ENCODE measurements around the gene ZNF526. TPM values are rescaled to one million over a fixed set of nuclear protein-coding genes. Genes with fewer than 3 reads are reported as not detected.

ZNF526 gene
- total and polyA plus RNA-seq, 9 of the 15 experiments (the other 6 are each of a cell fraction or from before 2014, with no cell fraction given): 1.3 to 17.9 (median 6.2) TPM

DNA sequence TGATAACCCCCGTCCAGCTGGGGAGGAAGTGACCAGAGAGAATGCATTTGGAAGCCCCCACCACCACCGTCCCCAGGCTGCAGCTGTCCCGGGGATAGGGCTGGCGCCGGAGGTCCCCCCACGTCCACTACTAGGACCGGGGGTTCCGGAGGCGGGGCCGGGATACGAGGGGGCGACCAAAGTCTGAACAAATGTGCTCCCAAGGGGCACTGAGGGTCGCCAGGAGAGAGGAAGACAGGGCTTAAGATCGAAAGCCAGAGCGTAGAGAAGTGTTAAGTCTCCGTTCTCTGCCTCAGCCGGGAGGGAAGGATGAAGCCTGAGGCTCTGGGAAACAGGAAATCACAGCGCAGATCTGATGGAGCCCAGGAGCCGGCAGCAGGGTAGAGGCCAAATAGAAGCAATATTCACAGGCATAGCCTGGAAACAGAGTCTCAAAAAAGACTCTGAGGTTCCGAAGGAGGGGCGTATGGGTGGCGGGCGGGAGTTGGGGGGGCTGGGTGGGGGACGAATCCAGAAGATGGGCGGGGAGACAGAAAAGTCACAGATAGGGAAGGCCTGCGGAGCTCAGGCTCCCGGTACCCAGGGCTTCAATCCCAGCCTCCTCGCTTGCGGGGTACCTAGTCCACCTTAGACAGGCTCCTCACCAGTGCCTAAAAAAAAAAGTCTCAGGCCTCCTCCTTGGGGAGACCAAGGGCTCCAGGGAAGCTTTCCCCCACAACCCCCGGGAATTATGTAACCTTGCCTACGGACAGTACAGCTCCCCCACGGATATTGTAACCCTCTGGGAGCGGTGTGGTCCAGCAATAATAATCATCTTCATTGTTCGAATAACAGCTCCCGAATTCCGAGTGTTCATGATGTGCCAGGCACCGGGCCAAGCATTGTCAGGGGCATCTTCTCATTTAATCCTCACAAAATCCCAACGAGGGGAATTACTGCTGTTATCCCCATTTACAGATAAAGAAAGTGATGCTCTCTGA is 35.9 kb downstream of the ZNF526 start (continued):
- TF ChIP-seq, protein P1, sequence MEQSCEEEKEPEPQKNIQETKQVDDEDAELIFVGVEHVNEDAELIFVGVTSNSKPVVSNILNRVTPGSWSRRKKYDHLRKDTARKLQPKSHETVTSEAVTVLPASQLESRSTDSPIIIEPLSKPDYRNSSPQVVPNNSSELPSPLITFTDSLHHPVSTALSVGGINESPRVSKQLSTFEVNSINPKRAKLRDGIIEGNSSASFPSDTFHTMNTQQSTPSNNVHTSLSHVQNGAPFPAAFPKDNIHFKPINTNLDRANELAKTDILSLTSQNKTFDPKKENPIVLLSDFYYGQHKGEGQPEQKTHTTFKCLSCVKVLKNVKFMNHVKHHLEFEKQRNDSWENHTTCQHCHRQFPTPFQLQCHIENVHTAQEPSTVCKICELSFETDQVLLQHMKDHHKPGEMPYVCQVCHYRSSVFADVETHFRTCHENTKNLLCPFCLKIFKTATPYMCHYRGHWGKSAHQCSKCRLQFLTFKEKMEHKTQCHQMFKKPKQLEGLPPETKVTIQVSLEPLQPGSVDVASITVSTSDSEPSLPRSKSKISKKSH (CRISPR knock-in tag; IDR thresholded peaks at IDR 0.05): no peak
- TF ChIP-seq RUNX1 (IDR thresholded peaks at IDR 0.05; ENCODE audit: low read depth): no peak
- no peak for TF ChIP-seq ATF1 (CRISPR knock-in tag; IDR thresholded peaks at IDR 0.05)
- TF ChIP-seq ATF1 (tag; IDR thresholded peaks at IDR 0.05): no peak
- 0 out of 4 replicates have a peak, but pooled peaks of 1 of the 2 experiments have one; percentile 34 for TF ChIP-seq HDAC1 (IDR thresholded peaks at IDR 0.05)
- TF ChIP-seq, protein P2, sequence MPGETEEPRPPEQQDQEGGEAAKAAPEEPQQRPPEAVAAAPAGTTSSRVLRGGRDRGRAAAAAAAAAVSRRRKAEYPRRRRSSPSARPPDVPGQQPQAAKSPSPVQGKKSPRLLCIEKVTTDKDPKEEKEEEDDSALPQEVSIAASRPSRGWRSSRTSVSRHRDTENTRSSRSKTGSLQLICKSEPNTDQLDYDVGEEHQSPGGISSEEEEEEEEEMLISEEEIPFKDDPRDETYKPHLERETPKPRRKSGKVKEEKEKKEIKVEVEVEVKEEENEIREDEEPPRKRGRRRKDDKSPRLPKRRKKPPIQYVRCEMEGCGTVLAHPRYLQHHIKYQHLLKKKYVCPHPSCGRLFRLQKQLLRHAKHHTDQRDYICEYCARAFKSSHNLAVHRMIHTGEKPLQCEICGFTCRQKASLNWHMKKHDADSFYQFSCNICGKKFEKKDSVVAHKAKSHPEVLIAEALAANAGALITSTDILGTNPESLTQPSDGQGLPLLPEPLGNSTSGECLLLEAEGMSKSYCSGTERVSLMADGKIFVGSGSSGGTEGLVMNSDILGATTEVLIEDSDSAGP (CRISPR knock-in tag; IDR thresholded peaks at IDR 0.05): 0 out of 2 replicates have a peak, but pooled peaks have one; percentile 15
- no peak for TF ChIP-seq NRF1 (conservative IDR thresholded peaks at IDR 0.05 in 1 of 2, IDR thresholded peaks at IDR 0.05 in 1 of 2)
- 0 out of 2 replicates have a peak, but pooled peaks have one; percentile 14 for TF ChIP-seq HDAC2 (IDR thresholded peaks at IDR 0.05)
- TF ChIP-seq, protein P3, sequence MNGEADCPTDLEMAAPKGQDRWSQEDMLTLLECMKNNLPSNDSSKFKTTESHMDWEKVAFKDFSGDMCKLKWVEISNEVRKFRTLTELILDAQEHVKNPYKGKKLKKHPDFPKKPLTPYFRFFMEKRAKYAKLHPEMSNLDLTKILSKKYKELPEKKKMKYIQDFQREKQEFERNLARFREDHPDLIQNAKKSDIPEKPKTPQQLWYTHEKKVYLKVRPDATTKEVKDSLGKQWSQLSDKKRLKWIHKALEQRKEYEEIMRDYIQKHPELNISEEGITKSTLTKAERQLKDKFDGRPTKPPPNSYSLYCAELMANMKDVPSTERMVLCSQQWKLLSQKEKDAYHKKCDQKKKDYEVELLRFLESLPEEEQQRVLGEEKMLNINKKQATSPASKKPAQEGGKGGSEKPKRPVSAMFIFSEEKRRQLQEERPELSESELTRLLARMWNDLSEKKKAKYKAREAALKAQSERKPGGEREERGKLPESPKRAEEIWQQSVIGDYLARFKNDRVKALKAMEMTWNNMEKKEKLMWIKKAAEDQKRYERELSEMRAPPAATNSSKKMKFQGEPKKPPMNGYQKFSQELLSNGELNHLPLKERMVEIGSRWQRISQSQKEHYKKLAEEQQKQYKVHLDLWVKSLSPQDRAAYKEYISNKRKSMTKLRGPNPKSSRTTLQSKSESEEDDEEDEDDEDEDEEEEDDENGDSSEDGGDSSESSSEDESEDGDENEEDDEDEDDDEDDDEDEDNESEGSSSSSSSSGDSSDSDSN (IDR thresholded peaks at IDR 0.05; ENCODE audit: borderline replicate concordance in 1 of 2, low read depth in 2 of 2, low read length in 2 of 2): peak in 1 of 2 experiments; percentile 70; a peak in 1 of 4 replicates
- TF ChIP-seq RCOR1 (IDR thresholded peaks at IDR 0.05; ENCODE audit: borderline replicate concordance in 1 of 2, low read depth in 2 of 2, low read length in 2 of 2): peak in 1 of 2 experiments; percentile 84; a peak in 2 of 4 replicates
- TF ChIP-seq, protein P4, sequence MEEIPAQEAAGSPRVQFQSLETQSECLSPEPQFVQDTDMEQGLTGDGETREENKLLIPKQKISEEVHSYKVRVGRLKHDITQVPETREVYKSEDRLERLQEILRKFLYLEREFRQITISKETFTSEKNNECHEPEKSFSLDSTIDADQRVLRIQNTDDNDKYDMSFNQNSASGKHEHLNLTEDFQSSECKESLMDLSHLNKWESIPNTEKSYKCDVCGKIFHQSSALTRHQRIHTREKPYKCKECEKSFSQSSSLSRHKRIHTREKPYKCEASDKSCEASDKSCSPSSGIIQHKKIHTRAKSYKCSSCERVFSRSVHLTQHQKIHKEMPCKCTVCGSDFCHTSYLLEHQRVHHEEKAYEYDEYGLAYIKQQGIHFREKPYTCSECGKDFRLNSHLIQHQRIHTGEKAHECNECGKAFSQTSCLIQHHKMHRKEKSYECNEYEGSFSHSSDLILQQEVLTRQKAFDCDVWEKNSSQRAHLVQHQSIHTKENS (CRISPR knock-in tag; IDR thresholded peaks at IDR 0.05): no peak
- peak; percentile 75 for TF ChIP-seq CTBP1 (IDR thresholded peaks at IDR 0.05; ENCODE audit: borderline replicate concordance)
- no peak for TF ChIP-seq SAFB2 (IDR thresholded peaks at IDR 0.05; ENCODE audit: borderline replicate concordance, low read depth, low read length, severe bottlenecking)

Measured in K562 (cell line).